ENCODE measurements around the gene HS3ST3B1. TPM values are rescaled to one million over a fixed set of nuclear protein-coding genes. Genes with fewer than 3 reads are reported as not detected.

HS3ST3B1 gene
- polyA plus RNA-seq, 2 donors: 1.4 to 1.7 TPM

DNA sequence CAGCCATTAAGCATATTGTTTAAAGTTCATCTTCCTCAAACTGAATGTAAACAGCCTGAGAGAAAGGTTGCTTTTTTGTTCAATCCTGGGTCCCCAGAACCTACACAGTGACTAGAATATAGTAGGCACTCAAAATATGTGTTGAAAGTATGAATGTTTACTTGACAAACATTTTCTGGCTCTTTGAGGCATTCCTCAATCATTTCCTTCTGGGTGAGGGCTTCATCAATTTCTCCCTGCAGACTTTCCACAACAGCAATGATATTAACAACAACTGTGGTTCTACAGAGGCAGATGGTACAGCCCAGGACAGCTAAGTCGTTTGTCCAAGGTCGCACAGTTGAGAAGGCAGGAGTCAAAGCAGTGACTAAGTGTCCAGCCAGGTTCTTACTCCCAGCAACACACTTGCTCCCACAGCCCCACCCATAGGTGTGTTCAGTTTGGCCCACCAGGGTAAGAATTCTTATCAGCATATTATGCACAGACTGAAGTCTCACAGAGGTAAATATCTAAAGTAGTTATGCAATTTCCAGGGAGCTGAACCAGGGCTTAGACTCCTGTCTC, 61.1 kb downstream of the HS3ST3B1 start:
- Histone ChIP-seq H3K9me3 (ENCODE audit: control insufficient read depth in 2 of 2, insufficient read depth in 1 of 2, low read depth in 1 of 2, low read length in 1 of 2) (no peaks in the 10 kb centered on the region), H3K27me3 (ENCODE audit: control insufficient read depth in 1 of 2, insufficient read depth in 2 of 2, low read length in 2 of 2) (no peaks in the 10 kb centered on the region), H3K36me3 (ENCODE audit: control insufficient read depth in 2 of 2, insufficient read depth in 2 of 2, low read length in 1 of 2) (no peaks in the 10 kb centered on the region), H3K27ac (ENCODE audit: low read depth in 2 of 2, low read length in 1 of 2) (no peak overlapping the region), H3K4me3 (ENCODE audit: low read depth in 1 of 2, low read length in 2 of 2) (no peak overlapping the region), H3K4me1 (ENCODE audit: control insufficient read depth in 2 of 2, insufficient read depth in 2 of 2, low read length in 1 of 2) (peaks cover 0 to 3% of the 10 kb centered on the region in 2 donors)
- WGBS, 2 donors: 64 to 77% methylated on average over 2 of the region's 2 CpGs

DNA sequence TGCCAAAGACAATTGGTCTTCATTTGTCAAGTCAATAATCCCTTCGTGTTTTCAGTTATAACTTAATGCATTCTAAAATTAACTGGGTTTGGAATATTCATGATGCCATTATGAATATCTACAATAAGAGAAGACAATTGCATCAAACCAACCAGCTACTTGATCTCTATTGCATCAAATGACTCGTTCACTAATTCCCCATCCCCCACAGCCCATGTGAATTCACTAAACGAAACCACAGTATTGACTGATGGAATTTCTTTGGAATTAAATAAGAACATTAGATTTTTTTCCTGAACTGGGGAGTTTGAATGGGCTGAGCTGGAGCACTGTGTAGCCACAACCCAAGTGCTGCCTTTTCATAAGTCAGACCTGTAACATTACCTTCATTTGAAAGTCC, 65.3 kb downstream of the HS3ST3B1 start:
- H3K36me3 ChIP-seq (ENCODE audit: control insufficient read depth in 2 of 2, insufficient read depth in 2 of 2, low read length in 1 of 2): no peaks in the 10 kb centered on the region
- H3K9me3 ChIP-seq (ENCODE audit: control insufficient read depth in 2 of 2, insufficient read depth in 1 of 2, low read depth in 1 of 2, low read length in 1 of 2): no peaks in the 10 kb centered on the region
- H3K27me3 ChIP-seq (ENCODE audit: control insufficient read depth in 1 of 2, insufficient read depth in 2 of 2, low read length in 2 of 2): no peaks in the 10 kb centered on the region
- no peaks in the 10 kb centered on the region for H3K4me1 ChIP-seq (ENCODE audit: control insufficient read depth in 2 of 2, insufficient read depth in 2 of 2, low read length in 1 of 2)
- no peak overlapping the region for H3K27ac ChIP-seq (ENCODE audit: low read depth in 2 of 2, low read length in 1 of 2)
- 72 to 77% methylated on average over 3 of the region's 3 CpGs for WGBS, 2 donors
- no peak overlapping the region for H3K4me3 ChIP-seq (ENCODE audit: low read depth in 1 of 2, low read length in 2 of 2)

DNA sequence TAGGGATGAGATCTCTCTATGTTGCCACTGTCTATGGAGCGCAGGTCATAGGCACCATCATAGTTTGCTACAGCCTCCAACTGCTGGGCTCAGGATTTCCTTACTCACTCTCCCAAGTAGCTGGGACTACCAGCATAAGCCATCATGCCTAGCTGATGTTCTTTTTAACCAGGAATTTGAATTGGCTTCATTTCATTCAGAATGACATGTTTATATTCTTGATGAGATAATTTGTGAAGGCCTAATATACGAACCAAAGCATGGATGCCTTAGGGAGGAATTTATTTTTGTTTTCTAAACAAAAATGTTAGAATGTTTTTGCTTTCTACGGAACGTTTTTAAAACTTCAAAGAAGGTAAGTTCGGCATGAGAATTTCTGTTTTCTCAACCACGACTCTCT, 71.6 kb downstream of the HS3ST3B1 start:
- no peak overlapping the region for H3K4me3 ChIP-seq (ENCODE audit: low read depth in 1 of 2, low read length in 2 of 2)

DNA sequence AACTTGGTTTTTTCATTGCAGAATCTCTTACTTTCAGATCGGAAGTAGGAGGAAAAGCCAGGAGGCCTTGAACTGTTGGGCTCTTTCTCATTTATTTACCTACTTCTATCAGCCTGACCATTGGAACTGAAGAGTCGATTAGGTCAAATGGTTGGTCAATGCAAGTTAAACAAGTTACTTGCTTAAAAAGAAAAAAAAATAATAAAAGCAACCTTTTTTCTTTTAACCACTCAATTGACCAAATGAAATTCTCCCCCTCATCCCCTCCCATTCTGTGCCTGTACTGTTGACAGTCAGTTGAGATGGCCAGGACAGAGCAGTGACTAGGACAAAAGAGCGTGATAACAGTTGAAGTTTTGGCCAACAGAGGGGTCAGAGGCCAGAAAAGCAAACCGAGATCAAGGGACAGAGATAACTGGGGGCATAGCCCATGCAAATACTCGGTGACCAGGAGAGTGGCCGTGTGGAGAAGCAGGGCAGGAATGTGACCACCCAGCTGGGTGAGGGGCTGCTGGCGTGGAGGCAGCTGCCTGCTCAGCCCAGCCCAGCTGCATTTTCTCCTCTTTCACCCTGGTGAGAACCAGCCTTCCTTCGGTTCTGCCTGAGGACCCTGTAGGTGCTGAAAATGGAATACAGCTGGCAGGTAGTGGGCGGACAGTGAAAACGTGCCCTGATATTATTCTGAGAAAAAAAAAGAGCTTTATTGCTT, 72.2 kb downstream of the HS3ST3B1 start:
- Histone ChIP-seq H3K4me1 (ENCODE audit: control insufficient read depth in 2 of 2, insufficient read depth in 2 of 2, low read length in 1 of 2) (no peaks in the 10 kb centered on the region), H3K27ac (ENCODE audit: low read depth in 2 of 2, low read length in 1 of 2) (no peak overlapping the region), H3K27me3 (ENCODE audit: control insufficient read depth in 1 of 2, insufficient read depth in 2 of 2, low read length in 2 of 2) (no peaks in the 10 kb centered on the region), H3K36me3 (ENCODE audit: control insufficient read depth in 2 of 2, insufficient read depth in 2 of 2, low read length in 1 of 2) (no peaks in the 10 kb centered on the region), H3K9me3 (ENCODE audit: control insufficient read depth in 2 of 2, insufficient read depth in 1 of 2, low read depth in 1 of 2, low read length in 1 of 2) (no peaks in the 10 kb centered on the region), H3K4me3 (ENCODE audit: low read depth in 1 of 2, low read length in 2 of 2) (no peak overlapping the region)
- 54 to 68% methylated on average over 10 of the region's 10 CpGs for WGBS, 2 donors

More for the DNA sequence above, 71.6 kb downstream of the HS3ST3B1 start:
- H3K36me3 ChIP-seq (ENCODE audit: control insufficient read depth in 2 of 2, insufficient read depth in 2 of 2, low read length in 1 of 2): no peaks in the 10 kb centered on the region
- WGBS, 2 donors: 63 to 73% methylated on average over 6 of the region's 6 CpGs
- H3K9me3 ChIP-seq (ENCODE audit: control insufficient read depth in 2 of 2, insufficient read depth in 1 of 2, low read depth in 1 of 2, low read length in 1 of 2): no peaks in the 10 kb centered on the region
- no peak overlapping the region for H3K27ac ChIP-seq (ENCODE audit: low read depth in 2 of 2, low read length in 1 of 2)
- H3K4me1 ChIP-seq (ENCODE audit: control insufficient read depth in 2 of 2, insufficient read depth in 2 of 2, low read length in 1 of 2): no peaks in the 10 kb centered on the region
- H3K27me3 ChIP-seq (ENCODE audit: control insufficient read depth in 1 of 2, insufficient read depth in 2 of 2, low read length in 2 of 2): no peaks in the 10 kb centered on the region

DNA sequence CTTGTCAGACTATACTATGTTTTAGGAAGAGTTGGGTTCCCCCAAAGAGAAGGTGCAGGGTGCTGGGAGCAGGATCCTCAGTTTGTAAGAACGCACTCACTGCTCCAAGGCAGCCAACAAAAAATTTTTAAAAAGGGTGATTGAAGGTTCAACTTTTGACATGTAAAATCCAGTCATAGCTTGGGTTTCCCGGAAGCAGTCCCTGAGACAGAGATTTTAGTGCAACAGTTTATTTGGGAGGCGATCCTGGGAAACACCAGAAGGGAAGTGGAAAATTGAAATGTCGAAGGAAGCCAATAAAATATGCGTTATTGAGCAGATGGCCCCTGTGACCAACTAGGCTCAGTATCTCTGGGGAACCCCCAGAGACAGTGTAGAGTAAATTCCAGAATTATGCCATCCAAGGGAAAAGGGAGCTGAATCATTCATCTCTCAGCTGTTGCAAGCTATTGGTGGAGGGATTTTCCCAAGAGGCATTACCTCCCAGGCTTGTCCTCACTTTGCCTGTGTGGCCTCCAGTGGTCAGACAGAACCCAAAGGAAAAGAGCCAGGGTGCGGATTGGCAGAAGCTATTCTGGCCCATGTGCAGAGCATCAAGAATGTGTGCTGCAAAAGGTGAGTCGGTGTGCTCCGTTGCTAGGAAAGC, 72.9 kb downstream of the HS3ST3B1 start:
- no peak overlapping the region for H3K27ac ChIP-seq (ENCODE audit: low read depth in 2 of 2, low read length in 1 of 2)
- H3K36me3 ChIP-seq (ENCODE audit: control insufficient read depth in 2 of 2, insufficient read depth in 2 of 2, low read length in 1 of 2): no peaks in the 10 kb centered on the region
- 50 to 52% methylated on average over 8 of the region's 8 CpGs for WGBS, 2 donors
- H3K4me1 ChIP-seq (ENCODE audit: control insufficient read depth in 2 of 2, insufficient read depth in 2 of 2, low read length in 1 of 2): no peaks in the 10 kb centered on the region
- H3K9me3 ChIP-seq (ENCODE audit: control insufficient read depth in 2 of 2, insufficient read depth in 1 of 2, low read depth in 1 of 2, low read length in 1 of 2): no peaks in the 10 kb centered on the region
- no peaks in the 10 kb centered on the region for H3K27me3 ChIP-seq (ENCODE audit: control insufficient read depth in 1 of 2, insufficient read depth in 2 of 2, low read length in 2 of 2)
- no peak overlapping the region for H3K4me3 ChIP-seq (ENCODE audit: low read depth in 1 of 2, low read length in 2 of 2)

DNA sequence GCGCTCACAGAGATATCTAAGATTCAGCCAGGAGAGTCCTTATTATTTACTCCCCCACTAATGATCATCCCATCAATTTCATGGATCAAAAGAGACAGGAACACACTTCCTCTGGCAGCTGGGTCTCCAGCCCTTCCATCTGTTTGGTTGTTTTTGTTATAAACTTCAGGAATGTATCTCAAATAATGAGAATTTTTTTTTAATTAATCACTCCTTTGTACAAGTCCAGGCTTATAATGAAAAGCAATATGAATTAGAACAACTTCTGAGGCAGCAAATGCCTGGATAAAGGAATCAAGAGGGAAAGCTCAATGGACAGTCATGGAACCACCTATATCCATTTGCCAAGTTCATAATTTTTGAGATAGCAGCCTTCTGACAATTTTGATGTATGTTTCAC, 73.4 kb downstream of the HS3ST3B1 start:
- no peaks in the 10 kb centered on the region for H3K27me3 ChIP-seq (ENCODE audit: control insufficient read depth in 1 of 2, insufficient read depth in 2 of 2, low read length in 2 of 2)
- no peaks in the 10 kb centered on the region for H3K9me3 ChIP-seq (ENCODE audit: control insufficient read depth in 2 of 2, insufficient read depth in 1 of 2, low read depth in 1 of 2, low read length in 1 of 2)
- H3K4me1 ChIP-seq (ENCODE audit: control insufficient read depth in 2 of 2, insufficient read depth in 2 of 2, low read length in 1 of 2): no peaks in the 10 kb centered on the region
- H3K36me3 ChIP-seq (ENCODE audit: control insufficient read depth in 2 of 2, insufficient read depth in 2 of 2, low read length in 1 of 2): no peaks in the 10 kb centered on the region
- H3K27ac ChIP-seq (ENCODE audit: low read depth in 2 of 2, low read length in 1 of 2): no peak overlapping the region
- whole genome bisulfite sequencing, 2 donors: 74 to 86% methylated on average over 1 of the region's 1 CpG
- no peak overlapping the region for H3K4me3 ChIP-seq (ENCODE audit: low read depth in 1 of 2, low read length in 2 of 2)

DNA sequence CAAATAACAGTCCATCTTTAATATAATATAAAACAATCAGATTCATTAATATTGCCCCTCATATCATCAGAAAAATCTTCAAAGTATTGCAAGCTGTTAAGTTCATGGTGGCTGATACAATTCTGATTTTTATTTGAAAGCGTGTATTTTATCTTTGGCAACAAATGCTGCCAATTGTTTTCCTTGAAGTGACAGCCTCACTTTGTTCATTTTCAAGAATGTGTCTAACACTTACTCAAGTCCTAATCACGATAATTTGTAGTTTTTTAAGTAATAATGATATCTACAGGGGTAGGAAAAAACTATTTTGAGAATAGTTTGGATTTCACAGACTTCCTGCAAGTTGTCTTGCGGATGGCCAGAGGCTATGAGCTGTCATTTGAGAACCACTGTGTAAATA, 75.8 kb downstream of the HS3ST3B1 start:
- H3K27me3 ChIP-seq (ENCODE audit: control insufficient read depth in 1 of 2, insufficient read depth in 2 of 2, low read length in 2 of 2): no peaks in the 10 kb centered on the region
- H3K4me3 ChIP-seq (ENCODE audit: low read depth in 1 of 2, low read length in 2 of 2): no peak overlapping the region
- no peaks in the 10 kb centered on the region for H3K36me3 ChIP-seq (ENCODE audit: control insufficient read depth in 2 of 2, insufficient read depth in 2 of 2, low read length in 1 of 2)
- WGBS, 2 donors: 64 to 65% methylated on average over 3 of the region's 3 CpGs
- H3K4me1 ChIP-seq (ENCODE audit: control insufficient read depth in 2 of 2, insufficient read depth in 2 of 2, low read length in 1 of 2): no peaks in the 10 kb centered on the region
- no peak overlapping the region for H3K27ac ChIP-seq (ENCODE audit: low read depth in 2 of 2, low read length in 1 of 2)
- no peaks in the 10 kb centered on the region for H3K9me3 ChIP-seq (ENCODE audit: control insufficient read depth in 2 of 2, insufficient read depth in 1 of 2, low read depth in 1 of 2, low read length in 1 of 2)

DNA sequence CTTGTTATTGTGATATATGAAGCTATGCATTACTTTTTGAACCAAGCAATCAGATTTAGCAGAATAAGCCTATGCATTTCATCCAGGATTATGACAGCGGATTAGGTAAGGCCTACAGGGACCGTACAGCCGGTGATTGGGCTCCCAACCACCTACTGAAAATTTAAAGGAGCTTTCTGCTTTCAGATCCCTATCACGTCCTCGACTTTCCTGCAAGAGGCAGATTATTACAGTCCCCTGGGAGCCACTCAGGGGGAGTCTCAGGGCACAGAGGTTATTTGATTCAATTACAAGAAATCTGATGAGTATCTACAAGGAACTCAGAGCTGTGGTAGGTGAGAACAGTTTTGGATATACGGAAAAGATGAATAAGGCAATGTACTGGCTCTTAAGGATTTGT, 80.7 kb downstream of the HS3ST3B1 start:
- H3K36me3 ChIP-seq (ENCODE audit: control insufficient read depth in 2 of 2, insufficient read depth in 2 of 2, low read length in 1 of 2): no peaks in the 10 kb centered on the region
- H3K9me3 ChIP-seq (ENCODE audit: control insufficient read depth in 2 of 2, insufficient read depth in 1 of 2, low read depth in 1 of 2, low read length in 1 of 2): no peaks in the 10 kb centered on the region
- H3K27ac ChIP-seq (ENCODE audit: low read depth in 2 of 2, low read length in 1 of 2): no peak overlapping the region
- H3K27me3 ChIP-seq (ENCODE audit: control insufficient read depth in 1 of 2, insufficient read depth in 2 of 2, low read length in 2 of 2): no peaks in the 10 kb centered on the region
- no peak overlapping the region for H3K4me3 ChIP-seq (ENCODE audit: low read depth in 1 of 2, low read length in 2 of 2)
- no peaks in the 10 kb centered on the region for H3K4me1 ChIP-seq (ENCODE audit: control insufficient read depth in 2 of 2, insufficient read depth in 2 of 2, low read length in 1 of 2)
- 86 to 91% methylated on average over 6 of the region's 6 CpGs for WGBS, 2 donors

DNA sequence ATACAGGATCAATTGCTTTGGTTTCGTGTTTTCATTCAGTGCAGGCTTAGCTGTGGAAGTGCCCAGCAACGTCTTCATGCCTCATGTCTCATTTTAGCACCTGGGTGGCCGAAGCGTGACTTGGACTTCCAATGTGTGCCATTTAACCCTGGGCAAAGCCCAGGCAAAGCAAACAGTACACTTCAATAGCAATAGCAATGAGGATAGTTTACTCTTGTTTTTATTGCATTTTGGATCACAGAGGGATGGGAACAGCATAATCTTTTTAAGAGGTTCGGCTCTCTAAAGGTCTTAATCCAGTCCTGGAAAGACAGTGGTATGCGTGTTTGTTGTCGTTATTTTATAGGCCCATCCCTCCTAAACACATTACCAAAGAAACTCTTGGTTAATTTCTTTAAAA, 86.2 kb downstream of the HS3ST3B1 start:
- 85 to 88% methylated on average over 7 of the region's 7 CpGs for WGBS, 2 donors
- H3K4me1 ChIP-seq (ENCODE audit: control insufficient read depth in 2 of 2, insufficient read depth in 2 of 2, low read length in 1 of 2): no peaks in the 10 kb centered on the region
- no peaks in the 10 kb centered on the region for H3K36me3 ChIP-seq (ENCODE audit: control insufficient read depth in 2 of 2, insufficient read depth in 2 of 2, low read length in 1 of 2)
- H3K27me3 ChIP-seq (ENCODE audit: control insufficient read depth in 1 of 2, insufficient read depth in 2 of 2, low read length in 2 of 2): no peaks in the 10 kb centered on the region
- H3K4me3 ChIP-seq (ENCODE audit: low read depth in 1 of 2, low read length in 2 of 2): no peak overlapping the region
- H3K9me3 ChIP-seq (ENCODE audit: control insufficient read depth in 2 of 2, insufficient read depth in 1 of 2, low read depth in 1 of 2, low read length in 1 of 2): no peaks in the 10 kb centered on the region
- H3K27ac ChIP-seq (ENCODE audit: low read depth in 2 of 2, low read length in 1 of 2): no peak overlapping the region

DNA sequence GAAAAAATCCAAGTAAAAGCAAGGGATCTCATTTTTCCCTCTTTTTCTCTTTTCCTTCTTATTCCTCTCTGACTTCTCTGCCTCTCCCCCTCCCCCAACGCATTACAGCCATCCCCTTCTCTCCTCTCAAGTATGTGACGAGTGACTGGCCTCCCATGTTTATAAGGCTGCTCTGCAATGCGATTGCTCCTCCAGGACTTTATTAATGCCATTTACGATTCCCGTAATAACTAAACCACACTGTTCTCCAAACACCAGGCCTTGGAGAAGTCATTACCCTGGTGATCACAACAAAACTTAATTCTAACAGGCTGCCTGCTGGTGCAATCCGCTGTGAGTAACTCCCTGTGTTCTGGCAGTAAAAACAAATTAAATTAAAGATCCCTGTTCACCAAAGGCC, 88.8 kb downstream of the HS3ST3B1 start:
- Histone ChIP-seq H3K4me3 (ENCODE audit: low read depth in 1 of 2, low read length in 2 of 2) (no peak overlapping the region), H3K27me3 (ENCODE audit: control insufficient read depth in 1 of 2, insufficient read depth in 2 of 2, low read length in 2 of 2) (no peaks in the 10 kb centered on the region), H3K36me3 (ENCODE audit: control insufficient read depth in 2 of 2, insufficient read depth in 2 of 2, low read length in 1 of 2) (no peaks in the 10 kb centered on the region), H3K4me1 (ENCODE audit: control insufficient read depth in 2 of 2, insufficient read depth in 2 of 2, low read length in 1 of 2) (no peaks in the 10 kb centered on the region), H3K9me3 (ENCODE audit: control insufficient read depth in 2 of 2, insufficient read depth in 1 of 2, low read depth in 1 of 2, low read length in 1 of 2) (no peaks in the 10 kb centered on the region), H3K27ac (ENCODE audit: low read depth in 2 of 2, low read length in 1 of 2) (no peak overlapping the region)
- WGBS, 2 donors: 65 to 66% methylated on average over 6 of the region's 6 CpGs

Data from esophagus (tissue), 2 donors.